ENCODE data around the gene B4GALT6. TPM values are rescaled to one million over a fixed set of nuclear protein-coding genes. Genes with fewer than 3 reads are reported as not detected.
A peak's percentile ranks its signal among the peaks of the same experiment; 100 is the strongest.

B4GALT6 gene
- total and polyA plus RNA-seq, 2 of the 13 experiments (the other 11 are each of a cell fraction or from before 2014, with no cell fraction given): 1.9 to 3.3 TPM

DNA sequence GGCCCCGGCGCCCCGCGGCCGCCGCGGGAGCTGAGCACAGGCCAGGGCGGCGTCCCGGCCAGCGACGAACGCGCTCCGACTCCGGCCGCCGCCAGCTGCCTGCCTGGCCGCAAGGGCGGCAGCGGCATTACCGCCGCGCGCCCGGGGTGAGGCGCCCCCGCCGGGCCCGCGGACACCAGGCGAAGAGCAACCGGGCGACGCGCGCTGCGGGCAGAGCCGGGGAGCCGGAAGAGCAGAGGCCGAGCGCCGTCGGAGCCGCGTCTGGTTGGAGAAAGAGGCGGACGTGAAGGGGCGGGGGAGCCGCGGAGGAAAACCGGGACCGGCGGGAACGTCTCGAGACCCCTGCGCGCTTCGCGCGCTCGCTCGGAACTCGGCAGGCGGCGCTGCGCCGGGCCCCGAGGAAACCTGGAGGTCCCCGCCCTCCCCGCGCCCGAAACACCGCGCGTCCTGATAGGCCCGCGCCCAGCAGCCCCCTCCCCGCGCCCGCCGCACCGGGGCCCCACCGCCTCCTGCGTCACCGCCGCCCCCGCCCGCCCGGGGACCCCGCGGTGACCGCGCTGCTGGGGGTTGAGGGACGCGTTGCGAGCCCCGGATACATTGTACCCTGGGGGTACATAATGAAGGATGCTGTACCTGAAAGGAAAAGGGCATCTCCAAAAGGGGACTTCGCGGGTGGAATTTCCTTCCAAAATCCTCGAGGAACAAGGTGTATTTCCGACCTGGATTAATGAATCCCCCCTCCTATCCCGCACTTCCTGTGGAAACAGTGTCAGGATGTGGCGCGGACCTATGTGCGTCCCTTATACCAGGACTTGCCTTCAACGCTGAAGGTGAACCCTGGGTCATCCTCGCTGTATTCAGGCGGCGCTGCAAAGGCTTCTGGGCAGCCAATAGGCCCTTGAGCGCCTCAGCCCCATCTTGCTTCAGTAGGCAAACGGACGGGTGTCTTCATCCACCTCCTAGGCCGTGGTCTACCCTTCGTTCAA lies 1.0 kb upstream of the B4GALT6 start (continued):
- TF ChIP-seq ZNF407 (CRISPR knock-in tag; IDR thresholded peaks at IDR 0.05; ENCODE audit: not compliant biosample characterization) (no peak), CBX1 (IDR thresholded peaks at IDR 0.05; ENCODE audit: low read depth) (no peak), ZFY (CRISPR knock-in tag; IDR thresholded peaks at IDR 0.05) (peak; percentile 80), RFX1 (IDR thresholded peaks at IDR 0.05) (no peak), GATAD1 (CRISPR knock-in tag; IDR thresholded peaks at IDR 0.05) (no peak), ARID2 (CRISPR knock-in tag; IDR thresholded peaks at IDR 0.05; ENCODE audit: borderline replicate concordance) (no peak), TAF1 (CRISPR knock-in tag; IDR thresholded peaks at IDR 0.05) (peak; percentile 42; the same call in 1 of the 2 replicates), NFIB (CRISPR knock-in tag; IDR thresholded peaks at IDR 0.05; ENCODE audit: borderline replicate concordance) (no peak), HOXA5 (CRISPR knock-in tag; IDR thresholded peaks at IDR 0.05) (peak; percentile 46; the same call in 1 of the 2 replicates), DR1 (CRISPR knock-in tag; IDR thresholded peaks at IDR 0.05) (0 out of 2 replicates have a peak, but pooled peaks have one; percentile 13), MXD3 (CRISPR knock-in tag; IDR thresholded peaks at IDR 0.05) (peak; percentile 54; the same call in 1 of the 2 replicates)
- TF ChIP-seq, protein P1, sequence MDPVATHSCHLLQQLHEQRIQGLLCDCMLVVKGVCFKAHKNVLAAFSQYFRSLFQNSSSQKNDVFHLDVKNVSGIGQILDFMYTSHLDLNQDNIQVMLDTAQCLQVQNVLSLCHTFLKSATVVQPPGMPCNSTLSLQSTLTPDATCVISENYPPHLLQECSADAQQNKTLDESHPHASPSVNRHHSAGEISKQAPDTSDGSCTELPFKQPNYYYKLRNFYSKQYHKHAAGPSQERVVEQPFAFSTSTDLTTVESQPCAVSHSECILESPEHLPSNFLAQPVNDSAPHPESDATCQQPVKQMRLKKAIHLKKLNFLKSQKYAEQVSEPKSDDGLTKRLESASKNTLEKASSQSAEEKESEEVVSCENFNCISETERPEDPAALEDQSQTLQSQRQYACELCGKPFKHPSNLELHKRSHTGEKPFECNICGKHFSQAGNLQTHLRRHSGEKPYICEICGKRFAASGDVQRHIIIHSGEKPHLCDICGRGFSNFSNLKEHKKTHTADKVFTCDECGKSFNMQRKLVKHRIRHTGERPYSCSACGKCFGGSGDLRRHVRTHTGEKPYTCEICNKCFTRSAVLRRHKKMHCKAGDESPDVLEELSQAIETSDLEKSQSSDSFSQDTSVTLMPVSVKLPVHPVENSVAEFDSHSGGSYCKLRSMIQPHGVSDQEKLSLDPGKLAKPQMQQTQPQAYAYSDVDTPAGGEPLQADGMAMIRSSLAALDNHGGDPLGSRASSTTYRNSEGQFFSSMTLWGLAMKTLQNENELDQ (CRISPR knock-in tag; IDR thresholded peaks at IDR 0.05; ENCODE audit: borderline replicate concordance): no peak
- TF ChIP-seq, protein P2, sequence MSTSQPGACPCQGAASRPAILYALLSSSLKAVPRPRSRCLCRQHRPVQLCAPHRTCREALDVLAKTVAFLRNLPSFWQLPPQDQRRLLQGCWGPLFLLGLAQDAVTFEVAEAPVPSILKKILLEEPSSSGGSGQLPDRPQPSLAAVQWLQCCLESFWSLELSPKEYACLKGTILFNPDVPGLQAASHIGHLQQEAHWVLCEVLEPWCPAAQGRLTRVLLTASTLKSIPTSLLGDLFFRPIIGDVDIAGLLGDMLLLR (CRISPR knock-in tag; IDR thresholded peaks at IDR 0.05): no peak
- TF ChIP-seq, protein P3, sequence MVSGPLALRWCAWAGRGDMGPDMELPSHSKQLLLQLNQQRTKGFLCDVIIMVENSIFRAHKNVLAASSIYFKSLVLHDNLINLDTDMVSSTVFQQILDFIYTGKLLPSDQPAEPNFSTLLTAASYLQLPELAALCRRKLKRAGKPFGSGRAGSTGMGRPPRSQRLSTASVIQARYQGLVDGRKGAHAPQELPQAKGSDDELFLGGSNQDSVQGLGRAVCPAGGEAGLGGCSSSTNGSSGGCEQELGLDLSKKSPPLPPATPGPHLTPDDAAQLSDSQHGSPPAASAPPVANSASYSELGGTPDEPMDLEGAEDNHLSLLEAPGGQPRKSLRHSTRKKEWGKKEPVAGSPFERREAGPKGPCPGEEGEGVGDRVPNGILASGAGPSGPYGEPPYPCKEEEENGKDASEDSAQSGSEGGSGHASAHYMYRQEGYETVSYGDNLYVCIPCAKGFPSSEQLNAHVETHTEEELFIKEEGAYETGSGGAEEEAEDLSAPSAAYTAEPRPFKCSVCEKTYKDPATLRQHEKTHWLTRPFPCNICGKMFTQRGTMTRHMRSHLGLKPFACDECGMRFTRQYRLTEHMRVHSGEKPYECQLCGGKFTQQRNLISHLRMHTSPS (CRISPR knock-in tag; IDR thresholded peaks at IDR 0.05; ENCODE audit: low read depth): no peak

Data from HepG2 (cell line).